Gastroesophageal sphincter (tissue), 4 donors: Measurements from ENCODE around the gene GPR171. TPM values are rescaled to one million over a fixed set of nuclear protein-coding genes. Genes with fewer than 3 reads are reported as not detected.

Source experiments
- ATAC-seq: fragments of 150-250 bp; one replicate; pipeline ENCODE4 v1.9.1; 2016; ENCODE audit warnings: mild to moderate bottlenecking, moderate library complexity
- H3K27ac ChIP-seq, 4 donors: fragments of 200-600 bp; sonication (generic) in 3 of 4; 1 replicate in 3 of 4; 2 replicates in 1 of 4; pipeline ENCODE4 v1.5.1; 2016 to 2019
- H3K27me3 ChIP-seq: fragments of 200-600 bp; sonication (generic); one replicate; pipeline ENCODE4 v1.5.1; 2019
- H3K36me3 ChIP-seq, 2 donors: fragments of 200-600 bp; sonication (generic); one replicate each; pipeline ENCODE4 v1.5.1; 2019; ENCODE audit warnings: control low read depth in 1 of 2
- H3K4me1 ChIP-seq, 3 donors: fragments of 200-600 bp; sonication (generic); 1 replicate in 2 of 3; 2 replicates in 1 of 3; pipeline ENCODE4 v1.5.1; 2016 to 2019; ENCODE audit warnings: control low read depth in 2 of 3
- H3K4me3 ChIP-seq, 2 donors: fragments of 200-600 bp; sonication (generic); one replicate each; pipeline ENCODE4 v1.5.1; 2019; ENCODE audit warnings: mild to moderate bottlenecking in 1 of 2, moderate library complexity in 1 of 2
- H3K9me3 ChIP-seq, 3 donors: fragments of 200-600 bp; sonication (generic); one replicate each; pipeline ENCODE4 v1.5.1; 2017 to 2019; ENCODE audit warnings: control low read depth in 2 of 3
- EP300 ChIP-seq: sonication (generic); formaldehyde crosslinking; IDR thresholded peaks from one replicate; pipeline ENCODE4 v1.6.1; 2017; ENCODE audit warnings: antibody characterized with exemption, mild to moderate bottlenecking
- POLR2A ChIP-seq, 2 donors: fragments of 450-650 bp; IDR thresholded peaks; one replicate each; pipeline ENCODE4 v1.6.1; 2017; ENCODE audit warnings: antibody characterized with exemption in 2 of 2, mild to moderate bottlenecking in 2 of 2, moderate library complexity in 1 of 2
- POLR2AphosphoS5 ChIP-seq: sonication (generic); formaldehyde crosslinking; IDR thresholded peaks from one replicate; pipeline ENCODE4 v1.6.1; 2017; ENCODE audit warnings: antibody characterized with exemption
- WGBS, 2 donors: methylation state at CpG; one replicate each; pipeline ENCODE4 v1.1.5; 2018; ENCODE audit warnings: low coverage in 1 of 2; 5-methylcytosine and 5-hydroxymethylcytosine counted together
- total RNA-seq, 4 donors: library from RNA; depleted of rRNA; stranded (reverse); fragments of >200 nt; gene quantifications; one replicate each; pipeline ENCODE4 v1.1.0, GENCODE V29; 2016
- TF ChIP-seq, protein P1 (sequence below), 4 experiments: fragments of 200-600 bp in 2 of 4; fragments of 450-650 bp in 2 of 4; sonication (generic) in 1 of 4; IDR thresholded peaks; one replicate each; pipeline ENCODE4 v1.5.1; 2017 to 2019; ENCODE audit warnings: antibody characterized with exemption in 4 of 4, mild to moderate bottlenecking in 2 of 4, moderate library complexity in 2 of 4

The GPR171 gene
- total RNA-seq, 4 donors from 2014 or later, result 0.31 to 4.3 (median 1.2) TPM

DNA sequence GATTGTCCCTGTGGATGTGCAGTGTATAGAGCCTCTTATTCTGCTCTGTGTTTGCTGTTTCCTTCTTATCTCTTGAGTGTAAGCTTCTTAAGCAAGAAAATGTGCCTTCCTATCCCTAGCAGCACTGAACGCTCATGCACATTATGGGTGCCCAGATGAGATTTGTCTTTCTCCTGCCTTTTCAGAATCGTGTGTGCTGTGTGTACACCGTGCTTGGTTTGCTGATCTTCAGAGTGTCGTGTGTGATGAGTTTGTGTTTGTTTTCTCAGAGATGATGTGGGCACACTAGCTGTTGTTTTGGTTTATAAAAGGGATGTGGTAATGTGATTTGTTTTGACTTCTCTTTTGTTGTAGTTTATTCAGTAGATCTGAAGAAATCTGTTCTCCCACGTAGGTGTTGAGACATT lies 19.7 kb downstream of the GPR171 start:
- Histone ChIP-seq H3K27me3 (no peaks in the 10 kb centered on the region), H3K36me3 (no peaks in the 10 kb centered on the region), H3K27ac (no peak overlapping the region), H3K4me3 (no peak overlapping the region), H3K4me1 (no peaks in the 10 kb centered on the region), H3K9me3 (no peaks in the 10 kb centered on the region)
- peak; percentile 36 for ATAC-seq
- no peak for TF ChIP-seq POLR2AphosphoS5
- no peak for TF ChIP-seq EP300
- no peak for TF ChIP-seq POLR2A (IDR thresholded peaks at IDR 0.05)
- TF ChIP-seq, protein P1, sequence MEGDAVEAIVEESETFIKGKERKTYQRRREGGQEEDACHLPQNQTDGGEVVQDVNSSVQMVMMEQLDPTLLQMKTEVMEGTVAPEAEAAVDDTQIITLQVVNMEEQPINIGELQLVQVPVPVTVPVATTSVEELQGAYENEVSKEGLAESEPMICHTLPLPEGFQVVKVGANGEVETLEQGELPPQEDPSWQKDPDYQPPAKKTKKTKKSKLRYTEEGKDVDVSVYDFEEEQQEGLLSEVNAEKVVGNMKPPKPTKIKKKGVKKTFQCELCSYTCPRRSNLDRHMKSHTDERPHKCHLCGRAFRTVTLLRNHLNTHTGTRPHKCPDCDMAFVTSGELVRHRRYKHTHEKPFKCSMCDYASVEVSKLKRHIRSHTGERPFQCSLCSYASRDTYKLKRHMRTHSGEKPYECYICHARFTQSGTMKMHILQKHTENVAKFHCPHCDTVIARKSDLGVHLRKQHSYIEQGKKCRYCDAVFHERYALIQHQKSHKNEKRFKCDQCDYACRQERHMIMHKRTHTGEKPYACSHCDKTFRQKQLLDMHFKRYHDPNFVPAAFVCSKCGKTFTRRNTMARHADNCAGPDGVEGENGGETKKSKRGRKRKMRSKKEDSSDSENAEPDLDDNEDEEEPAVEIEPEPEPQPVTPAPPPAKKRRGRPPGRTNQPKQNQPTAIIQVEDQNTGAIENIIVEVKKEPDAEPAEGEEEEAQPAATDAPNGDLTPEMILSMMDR (IDR thresholded peaks at IDR 0.05), result no peak
- WGBS, 2 donors, result 57 to 73% methylated on average over 5 of the region's 5 CpGs

DNA sequence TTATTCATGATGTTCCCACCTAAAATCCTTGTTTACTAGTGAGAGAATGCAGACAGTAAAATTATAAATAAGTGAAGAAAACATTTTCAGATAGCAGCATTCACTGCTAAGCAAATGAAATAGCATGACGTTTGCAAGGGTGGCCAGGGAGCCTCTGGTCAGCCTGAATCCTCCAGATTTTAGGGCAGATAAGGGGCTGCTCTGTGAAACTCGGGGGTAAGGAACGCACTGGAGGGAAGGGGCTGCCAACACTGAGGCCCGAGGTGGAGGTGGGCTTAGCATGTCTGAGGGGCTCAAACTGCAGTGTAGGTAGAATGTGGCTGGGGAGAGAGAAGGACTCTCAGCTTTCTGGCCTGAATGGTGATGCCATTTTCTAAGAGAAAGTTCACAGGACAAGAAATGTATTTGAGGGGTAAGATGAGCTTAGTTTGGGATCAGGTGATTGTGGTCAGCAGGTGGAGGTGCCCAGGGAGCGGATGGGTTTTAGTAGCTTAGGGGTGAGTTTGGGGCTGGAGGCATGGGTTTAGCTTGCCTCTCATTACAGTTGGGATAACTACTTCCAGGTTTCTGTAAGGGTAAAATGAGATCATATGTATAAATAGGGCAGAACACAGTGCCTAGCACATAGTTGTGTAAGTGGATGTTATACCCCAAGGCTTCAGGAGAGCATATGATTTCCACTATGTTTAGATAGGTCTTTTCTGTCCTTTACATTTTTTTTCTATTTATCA lies 20.5 kb downstream of the GPR171 start:
- Histone ChIP-seq H3K9me3 (no peaks in the 10 kb centered on the region), H3K36me3 (no peaks in the 10 kb centered on the region), H3K4me3 (no peak overlapping the region), H3K27ac (no peak overlapping the region), H3K27me3 (no peaks in the 10 kb centered on the region), H3K4me1 (no peaks in the 10 kb centered on the region)
- no peak for ATAC-seq
- TF ChIP-seq POLR2AphosphoS5 (no peak), POLR2A (IDR thresholded peaks at IDR 0.05) (no peak), EP300 (no peak)
- TF ChIP-seq, protein P1 (IDR thresholded peaks at IDR 0.05), result no peak
- 69 to 84% methylated on average over 5 of the region's 5 CpGs for WGBS, 2 donors

DNA sequence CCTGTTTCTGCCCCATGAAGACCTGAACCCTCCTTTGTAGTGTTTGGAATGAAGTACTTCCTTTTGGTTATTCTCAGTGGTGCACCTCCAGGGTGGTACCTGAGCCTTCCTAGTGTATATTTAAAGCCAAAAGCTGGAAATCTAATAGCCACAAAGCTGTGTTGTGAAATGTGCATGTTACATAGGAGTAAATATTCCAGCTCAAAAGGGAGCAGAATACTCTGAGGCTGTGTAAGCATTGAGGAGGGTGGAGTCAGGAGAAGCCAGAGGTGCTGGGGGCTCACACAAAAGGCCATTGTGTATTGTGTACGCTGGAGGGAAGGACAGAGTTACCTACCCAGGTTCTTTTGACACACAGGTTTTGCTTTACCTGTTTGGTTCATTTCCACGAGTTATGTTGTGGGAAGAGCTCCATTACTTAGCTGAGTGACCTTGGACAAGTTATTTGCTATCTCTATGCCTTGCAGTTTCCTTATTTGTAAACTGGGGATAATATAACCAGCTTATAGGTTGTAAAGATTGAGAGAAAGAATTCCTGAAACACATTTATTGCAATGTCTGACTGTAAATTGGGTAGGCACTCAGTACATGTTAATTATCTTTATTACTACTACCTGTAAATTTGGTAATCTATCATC lies 24.7 kb downstream of the GPR171 start:
- Histone ChIP-seq H3K9me3 (no peaks in the 10 kb centered on the region), H3K27ac (no peak overlapping the region), H3K4me1 (no peaks in the 10 kb centered on the region), H3K4me3 (no peak overlapping the region), H3K27me3 (no peaks in the 10 kb centered on the region), H3K36me3 (no peaks in the 10 kb centered on the region)
- TF ChIP-seq, protein P1 (IDR thresholded peaks at IDR 0.05), result no peak
- no peak for TF ChIP-seq EP300
- no peak for TF ChIP-seq POLR2A (IDR thresholded peaks at IDR 0.05)
- TF ChIP-seq POLR2AphosphoS5, result no peak
- WGBS, 2 donors, result 83 to 95% methylated on average over 2 of the region's 2 CpGs
- ATAC-seq, result no peak

DNA sequence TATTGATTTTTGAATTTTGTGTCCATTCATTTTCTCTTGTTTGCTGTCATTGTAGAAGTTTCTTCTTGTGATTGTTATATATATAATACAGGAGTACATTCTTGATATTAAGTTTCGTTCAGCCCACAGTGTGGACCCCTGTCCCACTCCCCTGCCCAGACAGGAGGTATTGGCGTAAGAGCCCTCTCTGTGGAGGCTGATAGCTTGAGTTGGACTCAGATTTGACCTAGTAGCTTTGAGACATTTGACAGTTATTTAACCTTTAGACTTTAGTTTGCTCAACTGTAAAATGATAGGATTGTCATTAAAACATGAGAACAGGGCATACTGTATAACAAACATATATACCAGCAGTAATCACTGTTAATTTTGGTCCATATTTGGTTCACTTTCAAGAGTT lies 27.1 kb downstream of the GPR171 start:
- no peaks in the 10 kb centered on the region for H3K4me1 ChIP-seq
- TF ChIP-seq EP300, result no peak
- TF ChIP-seq POLR2AphosphoS5, result no peak
- TF ChIP-seq, protein P1 (IDR thresholded peaks at IDR 0.05), result no peak
- no peaks in the 10 kb centered on the region for H3K27me3 ChIP-seq
- no peaks in the 10 kb centered on the region for H3K36me3 ChIP-seq
- 86 to 95% methylated on average over 1 to 2 of the region's 2 CpGs for WGBS, 2 donors
- no peak overlapping the region for H3K4me3 ChIP-seq
- ATAC-seq, result no peak
- H3K9me3 ChIP-seq, result no peaks in the 10 kb centered on the region
- H3K27ac ChIP-seq, result no peak overlapping the region

DNA sequence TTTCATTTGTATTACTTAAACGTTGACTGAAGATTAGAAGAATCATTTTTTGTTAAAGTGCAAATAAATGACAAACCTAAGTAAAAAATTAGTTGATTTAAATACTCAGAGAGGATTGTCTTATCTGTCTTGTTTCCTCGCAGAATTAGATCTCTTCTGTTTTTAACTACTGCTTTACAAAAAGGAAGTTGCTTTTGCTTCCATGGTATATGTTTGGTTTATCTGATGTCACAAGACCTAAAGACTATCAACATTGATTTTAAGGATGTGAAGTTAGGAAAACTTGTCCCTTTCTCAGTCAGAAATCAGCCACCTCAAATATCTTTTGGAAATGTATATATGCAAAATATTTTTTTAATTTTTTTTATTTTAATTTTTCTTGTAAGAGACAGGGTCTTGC lies 28.7 kb downstream of the GPR171 start:
- no peak for TF ChIP-seq POLR2A (IDR thresholded peaks at IDR 0.05)
- no peak for TF ChIP-seq EP300
- TF ChIP-seq, protein P1 (IDR thresholded peaks at IDR 0.05), result no peak
- no peak for TF ChIP-seq POLR2AphosphoS5
- H3K27me3 ChIP-seq, result no peaks in the 10 kb centered on the region
- H3K36me3 ChIP-seq, result no peaks in the 10 kb centered on the region
- no peaks in the 10 kb centered on the region for H3K4me1 ChIP-seq
- 48 to 63% methylated on average over 2 of the region's 2 CpGs for WGBS, 2 donors
- H3K27ac ChIP-seq, result no peak overlapping the region
- ATAC-seq, result no peak
- no peak overlapping the region for H3K4me3 ChIP-seq
- H3K9me3 ChIP-seq, result no peaks in the 10 kb centered on the region
